HepG2 (cell line): Measurements from ENCODE around the gene OR5K2. TPM values are rescaled to one million over a fixed set of nuclear protein-coding genes. Genes with fewer than 3 reads are reported as not detected.

Experiments used
- ATAC-seq: fragments of 200-7000 bp; cut with Tn5 transposase; 3 replicates; pipeline ENCODE4 v1.9.1; 2020; ENCODE audit warnings: mild to moderate bottlenecking, moderate library complexity
- BruUV-seq: library from RNA; stranded (reverse); fragments of 400-500 nt; replicated peaks from 2 replicates; lab custom pipeline; 2021; lab: Mats Ljungman, UMichigan
- CTCF ChIA-PET: fragments of 300-600 bp; formaldehyde crosslinking; extraction: SDS; loops from one replicate; lab custom pipeline; 2021; ENCODE audit warnings: low total read pairs, inconsistent platforms, low intra/inter-chr PET ratio; lab: Yijun Ruan, JAX
- POLR2A ChIA-PET: fragments of 350-600 bp; sonication (Branson Sonifier 250); formaldehyde crosslinking; loops from one replicate; lab custom pipeline; 2020; ENCODE audit warnings: antibody characterized with exemption, inconsistent platforms; lab: Yijun Ruan, JAX
- DNase-seq: peaks from one replicate; pipeline ENCODE4 v3.0.0-alpha.2; 2015; ENCODE audit warnings: low spot score
- FAIRE-seq: peaks from 3 replicates; lab custom pipeline; 2011; peaks lifted over from hg19 to GRCh38; lab: Jason Lieb, UNC
- H2AFZ ChIP-seq: one replicate; pipeline ENCODE4 v1.6.1; 2011; ENCODE audit warnings: low read length, inconsistent platforms
- H3K27ac ChIP-seq: fragments of 300-600 bp; 3 replicates; pipeline ENCODE4 v1.8.0; 2011; ENCODE audit warnings: mixed run types, mild to moderate bottlenecking, mixed read lengths, low read length, inconsistent platforms; ENCODE audit not compliant: insufficient read depth; ENCODE audit errors: extremely low read length
- H3K27me3 ChIP-seq, 2 experiments: fragments of 200-600 bp in 1 of 2; 2 replicates in 1 of 2; 3 replicates in 1 of 2; pipeline versions ENCODE4 v1.6.0 to v1.8.0; 2011; ENCODE audit warnings: low read length in 2 of 2, mild to moderate bottlenecking in 2 of 2, moderate library complexity in 2 of 2, inconsistent platforms in 1 of 2; ENCODE audit not compliant: insufficient read depth in 2 of 2, control insufficient read depth in 1 of 2
- H3K36me3 ChIP-seq, 2 experiments: fragments of 200-600 bp in 1 of 2; replicated peaks in 1 of 2; 2 replicates in 1 of 2; 3 replicates in 1 of 2; pipeline versions ENCODE4 v1.5.1 to v1.8.0; 2011; ENCODE audit warnings: low read length in 2 of 2, inconsistent platforms in 1 of 2; ENCODE audit not compliant: insufficient read depth in 2 of 2, control insufficient read depth in 1 of 2
- H3K4me1 ChIP-seq: 2 replicates; pipeline ENCODE4 v1.5.1; 2012; ENCODE audit warnings: low read length, inconsistent platforms; ENCODE audit not compliant: insufficient read depth
- H3K4me2 ChIP-seq: 2 replicates; pipeline ENCODE4 v1.6.0; 2011; ENCODE audit warnings: low read depth, low read length, inconsistent platforms
- H3K4me3 ChIP-seq, 3 experiments: fragments of 200-600 bp in 1 of 3; sonication (generic), shearing (Covaris generic) in 1 of 3; replicated peaks in 1 of 3; 2 replicates each; pipeline ENCODE4 v1.5.1; 2011 to 2016; ENCODE audit warnings: low read length in 3 of 3, inconsistent platforms in 2 of 3, low read depth in 2 of 3, mild to moderate bottlenecking in 2 of 3, control low read depth in 1 of 3, mixed read lengths in 1 of 3; ENCODE audit not compliant: insufficient read depth in 1 of 3
- H3K79me2 ChIP-seq: one replicate; pipeline ENCODE4 v1.6.1; 2011; ENCODE audit warnings: low read length, inconsistent platforms; ENCODE audit not compliant: insufficient read depth
- H3K9ac ChIP-seq: 2 replicates; pipeline ENCODE4 v1.6.0; 2011; ENCODE audit warnings: mild to moderate bottlenecking, low read depth, low read length, inconsistent platforms; ENCODE audit not compliant: insufficient read depth
- H3K9me3 ChIP-seq: 2 replicates; pipeline ENCODE4 v1.5.1; 2012; ENCODE audit warnings: mild to moderate bottlenecking, low read length
- H4K20me1 ChIP-seq: 2 replicates; pipeline ENCODE4 v1.6.0; 2011; ENCODE audit warnings: inconsistent platforms, mild to moderate bottlenecking, low read length, moderate library complexity; ENCODE audit not compliant: insufficient read depth
- JUND ChIP-seq: sonication (generic); formaldehyde crosslinking; IDR thresholded peaks from 2 replicates; pipeline ENCODE4 v1.8.0; 2022; ENCODE audit warnings: mild to moderate bottlenecking, missing genetic modification reagents
- KLF9 ChIP-seq: IDR thresholded peaks from 2 replicates; pipeline ENCODE4 v1.6.1; 2016; ENCODE audit warnings: low read depth
- MXD1 ChIP-seq: sonication (generic); formaldehyde crosslinking; IDR thresholded peaks from 2 replicates; pipeline ENCODE4 v1.4.0; 2020; ENCODE audit warnings: mild to moderate bottlenecking, missing genetic modification reagents
- NCOA1 ChIP-seq: sonication (generic); formaldehyde crosslinking; IDR thresholded peaks from 2 replicates; pipeline ENCODE4 v1.9.0; 2021; ENCODE audit warnings: missing genetic modification reagents
- NONO ChIP-seq, 2 experiments: fragments of 450-650 bp in 1 of 2; sonication (generic) in 1 of 2; formaldehyde crosslinking in 1 of 2; IDR thresholded peaks in 1 of 2; conservative IDR thresholded peaks in 1 of 2; 2 replicates each; pipeline versions ENCODE4 v1.6.1 to v1.8.0; 2017 to 2022; ENCODE audit warnings: mild to moderate bottlenecking in 1 of 2, missing genetic modification reagents in 1 of 2, moderate library complexity in 1 of 2
- PHB2 ChIP-seq: fragments of 450-650 bp; IDR thresholded peaks from 2 replicates; pipeline ENCODE4 v1.6.1; 2018; ENCODE audit not compliant: partially characterized antibody
- PRPF4 ChIP-seq: fragments of 200-400 bp; formaldehyde crosslinking; IDR thresholded peaks from 2 replicates; pipeline ENCODE4 v1.6.1; 2016; ENCODE audit warnings: low read length, low read depth; ENCODE audit not compliant: poor library complexity, severe bottlenecking
- RELA ChIP-seq: sonication (generic); formaldehyde crosslinking; IDR thresholded peaks from 2 replicates; pipeline ENCODE4 v1.4.0; 2020; ENCODE audit warnings: missing genetic modification reagents
- SP2 ChIP-seq: sonication (generic); formaldehyde crosslinking; IDR thresholded peaks from 2 replicates; pipeline ENCODE4 v1.5.1; 2020; ENCODE audit warnings: mild to moderate bottlenecking, missing genetic modification reagents
- TFAP4 ChIP-seq: sonication (generic); IDR thresholded peaks from 2 replicates; pipeline ENCODE4 v1.6.1; 2016; ENCODE audit warnings: low read depth, borderline replicate concordance
- ZFX ChIP-seq: sonication (generic); formaldehyde crosslinking; IDR thresholded peaks from 2 replicates; pipeline ENCODE4 v1.4.0; 2020; ENCODE audit warnings: mild to moderate bottlenecking, low read depth, missing genetic modification reagents, moderate library complexity
- ZNF160 ChIP-seq: sonication (generic); formaldehyde crosslinking; IDR thresholded peaks from 2 replicates; pipeline ENCODE4 v1.8.0; 2022; ENCODE audit warnings: mild to moderate bottlenecking, inconsistent platforms, missing genetic modification reagents
- ZNF260 ChIP-seq: sonication (generic); formaldehyde crosslinking; IDR thresholded peaks from 2 replicates; pipeline ENCODE4 v1.4.0; 2020; ENCODE audit warnings: missing genetic modification reagents, low read depth, mild to moderate bottlenecking, borderline replicate concordance
- ZNF432 ChIP-seq: sonication (generic); formaldehyde crosslinking; IDR thresholded peaks from 2 replicates; pipeline ENCODE4 v1.5.0; 2020; ENCODE audit warnings: missing genetic modification reagents, mild to moderate bottlenecking, borderline replicate concordance
- ZNF614 ChIP-seq: IDR thresholded peaks from 2 replicates; pipeline ENCODE4 v1.6.1; 2018; ENCODE audit warnings: missing biosample characterization, missing genetic modification reagents, inconsistent platforms, borderline replicate concordance
- ZNF7 ChIP-seq: IDR thresholded peaks from 2 replicates; pipeline ENCODE4 v1.6.1; 2016; ENCODE audit warnings: missing biosample characterization, missing genetic modification reagents
- ZSCAN12 ChIP-seq: sonication (generic); formaldehyde crosslinking; IDR thresholded peaks from 2 replicates; pipeline ENCODE4 v1.9.0; 2021; ENCODE audit warnings: mild to moderate bottlenecking, missing genetic modification reagents
- WGBS: methylation state at CpG from one replicate; pipeline ENCODE4 v1.1.6; 2017; ENCODE audit warnings: low lambda C conversion rate; 5-methylcytosine and 5-hydroxymethylcytosine counted together
- in situ Hi-C: cut with HindIII; loops from 2 replicates; pipeline ENCODE4 v1.10.0; 2017; ENCODE audit warnings: low pct_unique_long_range_greater_than_20kb; ENCODE audit not compliant: extremely low pct_ligation_motif_present
- intact Hi-C: fragments of 100-400 bp; cut with micrococcal nuclease; formaldehyde crosslinking; loops from one replicate; pipeline ENCODE4 v1.10.0; 2022; ENCODE audit not compliant: unreplicated experiment
- polyA plus RNA-seq, 8 experiments: library from polyadenylated mRNA; depleted of rRNA in 3 of 8; stranded (reverse) in 7 of 8; unstranded in 1 of 8; fragments of >200 nt; fragmentation: Illumina TruSeq in 4 of 8; extraction: Trizol in 4 of 8; gene quantifications; 2 replicates each; pipeline versions ENCODE4 v1.2.1 to v1.2.3, GENCODE V29; 2011 to 2016; ENCODE audit warnings: low read depth in 4 of 8, missing spikeins in 1 of 8, mixed read lengths in 1 of 8; ENCODE audit not compliant: insufficient read depth in 1 of 8
- total RNA-seq, 5 experiments: library from RNA; depleted of rRNA; stranded (reverse); fragments of >200 nt; fragmentation: Illumina TruSeq; extraction: Trizol; gene quantifications; 2 replicates each; pipeline ENCODE4 v1.2.3, GENCODE V29; 2016; ENCODE audit warnings: low read depth in 1 of 5
- TF ChIP-seq, protein P1 (sequence below): IDR thresholded peaks from 2 replicates; pipeline ENCODE4 v1.6.1; 2018; ENCODE audit warnings: missing genetic modification reagents

Gene OR5K2
- total and polyA plus RNA-seq, 2 of the 13 experiments (the other 11 are each of a cell fraction or from before 2014, with no cell fraction given) = not detected

DNA sequence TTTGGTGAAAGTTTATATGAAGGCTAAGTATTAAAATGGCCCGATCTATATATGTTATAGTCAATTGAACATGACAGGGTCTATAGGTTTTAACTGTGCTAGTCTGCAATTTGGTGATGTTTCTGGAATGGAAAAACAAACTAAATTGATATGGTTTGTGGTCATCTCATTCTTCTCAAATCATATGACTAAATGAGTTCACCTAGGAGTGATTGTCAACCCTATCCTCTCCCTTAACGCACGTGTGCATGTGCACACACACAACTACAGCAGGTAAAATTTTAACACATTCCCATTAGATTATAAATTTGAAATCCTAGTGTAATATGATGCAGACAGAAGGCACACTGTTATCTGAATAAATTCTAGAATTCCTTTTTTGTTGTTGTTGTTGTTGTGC, 16.3 kb downstream of the OR5K2 start:
- Histone ChIP-seq H2AFZ (no peak overlapping the region), H4K20me1 (no peaks in the 10 kb centered on the region), H3K27me3 (no peaks in the 10 kb centered on the region), H3K9ac (no peak overlapping the region), H3K9me3 (no peaks in the 10 kb centered on the region), H3K36me3 (peaks cover 2 to 13% of the 10 kb centered on the region in 2 experiments; a peak in 3 of 5 replicates), H3K4me1 (no peaks in the 10 kb centered on the region), H3K27ac (no peak overlapping the region), H3K4me3 (no peak overlapping the region), H3K79me2 (no peaks in the 10 kb centered on the region), H3K4me2 (no peak overlapping the region)
- POLR2A ChIA-PET = no interaction called here
- WGBS = 96% methylated on average over 3 of the region's 3 CpGs
- TF ChIP-seq NCOA1 (CRISPR knock-in tag) (no peak), PRPF4 (no peak), SP2 (CRISPR knock-in tag) (no peak), PHB2 (no peak)
- ATAC-seq = no peak
- in situ Hi-C loops = no loop called here
- FAIRE-seq = no peak
- CTCF ChIA-PET = no interaction called here
- intact Hi-C loops = no loop called here
- BruUV-seq = no TSS peak
- DNase-seq = no peak

DNA sequence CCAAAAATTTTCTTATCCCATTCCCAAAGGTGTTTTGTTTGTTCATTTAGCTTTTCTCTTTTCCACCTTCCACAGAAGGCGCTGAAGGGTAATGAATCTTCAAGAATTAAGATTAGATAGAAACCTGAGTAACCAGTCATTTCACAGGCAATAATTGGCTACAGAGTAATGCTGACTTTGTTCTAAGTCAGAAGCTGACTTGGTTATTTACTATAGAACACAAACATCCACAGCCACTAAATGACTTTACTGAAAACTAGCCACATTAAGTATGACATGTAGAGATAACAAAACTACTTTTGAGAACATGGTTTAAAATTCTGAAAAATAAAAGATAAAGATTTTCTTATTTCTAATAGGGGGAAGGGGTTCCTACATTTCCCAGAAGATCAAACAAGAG, 17.5 kb downstream of the OR5K2 start:
- 97% methylated on average over 1 of the region's 1 CpG for WGBS
- no peak overlapping the region for H3K4me2 ChIP-seq
- ATAC-seq (no peak), FAIRE-seq (no peak), DNase-seq (no peak)
- peaks cover 2 to 13% of the 10 kb centered on the region in 2 experiments; a peak in 3 of 5 replicates for H3K36me3 ChIP-seq
- no peak overlapping the region for H3K9ac ChIP-seq
- H4K20me1 ChIP-seq = no peaks in the 10 kb centered on the region
- no peaks in the 10 kb centered on the region for H3K27me3 ChIP-seq
- ChIA-PET CTCF (no interaction called here), POLR2A (no interaction called here)
- in situ Hi-C loops = no loop called here
- no peaks in the 10 kb centered on the region for H3K9me3 ChIP-seq
- H3K27ac ChIP-seq = no peak overlapping the region
- intact Hi-C loops = no loop called here
- no peak overlapping the region for H3K4me3 ChIP-seq
- BruUV-seq = no TSS peak
- peaks cover under 1% of the 10 kb centered on the region; the same call in 1 of the 2 replicates for H3K4me1 ChIP-seq
- TF ChIP-seq, protein P1, sequence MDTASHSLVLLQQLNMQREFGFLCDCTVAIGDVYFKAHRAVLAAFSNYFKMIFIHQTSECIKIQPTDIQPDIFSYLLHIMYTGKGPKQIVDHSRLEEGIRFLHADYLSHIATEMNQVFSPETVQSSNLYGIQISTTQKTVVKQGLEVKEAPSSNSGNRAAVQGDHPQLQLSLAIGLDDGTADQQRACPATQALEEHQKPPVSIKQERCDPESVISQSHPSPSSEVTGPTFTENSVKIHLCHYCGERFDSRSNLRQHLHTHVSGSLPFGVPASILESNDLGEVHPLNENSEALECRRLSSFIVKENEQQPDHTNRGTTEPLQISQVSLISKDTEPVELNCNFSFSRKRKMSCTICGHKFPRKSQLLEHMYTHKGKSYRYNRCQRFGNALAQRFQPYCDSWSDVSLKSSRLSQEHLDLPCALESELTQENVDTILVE (CRISPR knock-in tag) = no peak
- TF ChIP-seq ZSCAN12 (CRISPR knock-in tag) (no peak), TFAP4 (no peak), ZNF432 (CRISPR knock-in tag) (no peak), ZNF260 (CRISPR knock-in tag) (no peak), NONO (IDR thresholded peaks at IDR 0.05) (no peak), NONO (CRISPR knock-in tag; conservative IDR thresholded peaks at IDR 0.05) (no peak), ZNF614 (CRISPR knock-in tag) (no peak), MXD1 (CRISPR knock-in tag) (no peak), KLF9 (CRISPR knock-in tag) (no peak), ZFX (no peak), ZNF7 (CRISPR knock-in tag) (no peak), ZNF160 (no peak), RELA (CRISPR knock-in tag) (no peak), JUND (no peak)
- peaks cover 7% of the 10 kb centered on the region for H3K79me2 ChIP-seq
- H2AFZ ChIP-seq = no peak overlapping the region
